ENCODE measurements around the gene DAPL1.

DAPL1 gene

DNA sequence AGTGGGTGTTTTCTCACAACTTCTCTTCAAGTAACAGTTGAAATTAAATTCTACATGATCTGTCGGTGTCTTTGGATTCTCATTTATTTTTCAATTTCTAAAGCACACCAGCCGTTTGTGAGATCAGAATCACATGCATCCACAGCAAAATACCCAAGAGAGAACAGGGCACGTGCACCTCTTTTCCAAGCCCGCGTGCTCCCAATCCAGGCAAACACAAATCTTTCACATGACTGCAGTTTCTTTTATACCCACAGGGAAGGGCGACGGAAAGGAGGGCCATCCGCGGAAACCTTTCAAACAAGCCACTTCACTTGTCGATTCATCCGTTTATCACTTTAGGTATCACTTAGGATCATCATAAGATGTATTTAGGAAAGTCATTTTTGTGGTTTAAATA is 13.0 kb upstream of the DAPL1 start:
- DNase-seq = no peak
- no peaks in the 10 kb centered on the region for H4K20me1 ChIP-seq (ENCODE audit: insufficient read depth, low read length)
- H3K9ac ChIP-seq (ENCODE audit: low read length) = no peak overlapping the region
- H3K36me3 ChIP-seq (replicated peaks; ENCODE audit: insufficient read depth, low read length) = no peaks in the 10 kb centered on the region
- H3K9me3 ChIP-seq (replicated peaks; ENCODE audit: insufficient read depth, low read length) = no peaks in the 10 kb centered on the region
- H3K27ac ChIP-seq (ENCODE audit: low read length) = no peak overlapping the region
- no peak overlapping the region for H3K4me3 ChIP-seq (ENCODE audit: low read length)
- no peaks in the 10 kb centered on the region for H3F3A ChIP-seq (ENCODE audit: insufficient read depth, low read length)
- no peaks in the 10 kb centered on the region for H3K79me2 ChIP-seq (ENCODE audit: low read length)
- no peaks in the 10 kb centered on the region for H3K27me3 ChIP-seq (replicated peaks; ENCODE audit: insufficient read depth, low read length)
- H3K4me1 ChIP-seq (ENCODE audit: low read length) = no peaks in the 10 kb centered on the region
- H3K9me2 ChIP-seq (replicated peaks; ENCODE audit: insufficient read depth, low read length) = no peaks in the 10 kb centered on the region
- TF ChIP-seq, protein P1, sequence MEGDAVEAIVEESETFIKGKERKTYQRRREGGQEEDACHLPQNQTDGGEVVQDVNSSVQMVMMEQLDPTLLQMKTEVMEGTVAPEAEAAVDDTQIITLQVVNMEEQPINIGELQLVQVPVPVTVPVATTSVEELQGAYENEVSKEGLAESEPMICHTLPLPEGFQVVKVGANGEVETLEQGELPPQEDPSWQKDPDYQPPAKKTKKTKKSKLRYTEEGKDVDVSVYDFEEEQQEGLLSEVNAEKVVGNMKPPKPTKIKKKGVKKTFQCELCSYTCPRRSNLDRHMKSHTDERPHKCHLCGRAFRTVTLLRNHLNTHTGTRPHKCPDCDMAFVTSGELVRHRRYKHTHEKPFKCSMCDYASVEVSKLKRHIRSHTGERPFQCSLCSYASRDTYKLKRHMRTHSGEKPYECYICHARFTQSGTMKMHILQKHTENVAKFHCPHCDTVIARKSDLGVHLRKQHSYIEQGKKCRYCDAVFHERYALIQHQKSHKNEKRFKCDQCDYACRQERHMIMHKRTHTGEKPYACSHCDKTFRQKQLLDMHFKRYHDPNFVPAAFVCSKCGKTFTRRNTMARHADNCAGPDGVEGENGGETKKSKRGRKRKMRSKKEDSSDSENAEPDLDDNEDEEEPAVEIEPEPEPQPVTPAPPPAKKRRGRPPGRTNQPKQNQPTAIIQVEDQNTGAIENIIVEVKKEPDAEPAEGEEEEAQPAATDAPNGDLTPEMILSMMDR (IDR thresholded peaks at IDR 0.05; ENCODE audit: low read length) = no peak
- TF ChIP-seq EZH2 (optimal IDR thresholded peaks at IDR 0.05; ENCODE audit: low read depth, low read length) = no peak
- TF ChIP-seq EZH2phosphoT487 (IDR thresholded peaks at IDR 0.05; ENCODE audit: low read length) = no peak
- H3K4me2 ChIP-seq (ENCODE audit: low read depth, low read length) = no peak overlapping the region
- H2AFZ ChIP-seq (ENCODE audit: low read length) = no peak overlapping the region

DNA sequence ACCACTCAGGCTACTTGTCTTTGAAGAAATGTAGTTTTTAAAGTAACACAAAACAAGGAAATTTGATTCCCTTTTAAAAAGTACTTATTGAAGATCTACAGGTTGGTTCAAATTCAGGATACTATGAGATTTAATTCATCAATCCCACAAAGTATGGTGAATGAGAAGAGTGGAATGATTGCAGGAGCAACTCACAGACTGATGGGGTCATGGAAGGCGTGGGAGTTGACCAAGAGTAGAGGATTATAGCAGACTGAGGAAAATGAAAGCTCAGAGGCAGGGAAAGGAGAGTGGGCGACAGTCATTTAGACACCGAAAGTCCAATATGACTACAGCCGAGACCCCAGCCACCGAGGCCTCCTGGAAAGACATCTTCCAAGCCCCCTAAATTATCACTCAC is 12.5 kb upstream of the DAPL1 start:
- H3K79me2 ChIP-seq (ENCODE audit: low read length) = no peaks in the 10 kb centered on the region
- H3K9me2 ChIP-seq (replicated peaks; ENCODE audit: insufficient read depth, low read length) = no peaks in the 10 kb centered on the region
- H3K4me2 ChIP-seq (ENCODE audit: low read depth, low read length) = no peak overlapping the region
- H3K4me3 ChIP-seq (ENCODE audit: low read length) = no peak overlapping the region
- no peak overlapping the region for H3K9ac ChIP-seq (ENCODE audit: low read length)
- no peaks in the 10 kb centered on the region for H3F3A ChIP-seq (ENCODE audit: insufficient read depth, low read length)
- no peak for DNase-seq
- no peak overlapping the region for H3K27ac ChIP-seq (ENCODE audit: low read length)
- no peaks in the 10 kb centered on the region for H3K9me3 ChIP-seq (replicated peaks; ENCODE audit: insufficient read depth, low read length)
- no peak overlapping the region for H2AFZ ChIP-seq (ENCODE audit: low read length)
- no peaks in the 10 kb centered on the region for H3K4me1 ChIP-seq (ENCODE audit: low read length)
- H4K20me1 ChIP-seq (ENCODE audit: insufficient read depth, low read length) = no peaks in the 10 kb centered on the region
- no peaks in the 10 kb centered on the region for H3K27me3 ChIP-seq (replicated peaks; ENCODE audit: insufficient read depth, low read length)
- no peaks in the 10 kb centered on the region for H3K36me3 ChIP-seq (replicated peaks; ENCODE audit: insufficient read depth, low read length)
- no peak for TF ChIP-seq EZH2 (optimal IDR thresholded peaks at IDR 0.05; ENCODE audit: low read depth, low read length)
- TF ChIP-seq, protein P1 (IDR thresholded peaks at IDR 0.05; ENCODE audit: low read length) = no peak
- TF ChIP-seq EZH2phosphoT487 (IDR thresholded peaks at IDR 0.05; ENCODE audit: low read length) = no peak

DNA sequence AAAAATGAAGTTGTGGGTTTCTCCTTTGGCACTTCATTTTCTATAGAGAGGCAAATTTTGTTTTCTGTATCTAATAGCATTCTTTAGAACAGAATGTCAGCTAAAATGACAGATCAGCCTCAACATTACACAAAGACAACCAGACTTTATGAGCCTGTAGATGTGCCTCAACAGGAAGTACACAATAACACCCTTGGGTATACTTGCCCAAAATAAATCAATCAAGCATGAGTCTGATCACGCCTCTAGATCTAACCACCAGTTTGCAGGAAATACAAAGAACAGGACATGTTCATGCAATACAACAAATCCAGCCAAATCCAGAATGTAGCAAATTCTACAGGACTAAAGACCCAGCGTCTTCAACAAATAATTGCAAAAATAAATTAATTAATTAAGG is 11.2 kb upstream of the DAPL1 start:
- H3K4me1 ChIP-seq (ENCODE audit: low read length) = no peaks in the 10 kb centered on the region
- no peaks in the 10 kb centered on the region for H3K79me2 ChIP-seq (ENCODE audit: low read length)
- H3K9ac ChIP-seq (ENCODE audit: low read length) = no peak overlapping the region
- no peaks in the 10 kb centered on the region for H3K9me3 ChIP-seq (replicated peaks; ENCODE audit: insufficient read depth, low read length)
- DNase-seq = no peak
- no peaks in the 10 kb centered on the region for H3F3A ChIP-seq (ENCODE audit: insufficient read depth, low read length)
- no peak overlapping the region for H2AFZ ChIP-seq (ENCODE audit: low read length)
- H3K27ac ChIP-seq (ENCODE audit: low read length) = no peak overlapping the region
- no peaks in the 10 kb centered on the region for H3K27me3 ChIP-seq (replicated peaks; ENCODE audit: insufficient read depth, low read length)
- TF ChIP-seq, protein P1 (IDR thresholded peaks at IDR 0.05; ENCODE audit: low read length) = no peak
- TF ChIP-seq EZH2 (optimal IDR thresholded peaks at IDR 0.05; ENCODE audit: low read depth, low read length) (no peak), EZH2phosphoT487 (IDR thresholded peaks at IDR 0.05; ENCODE audit: low read length) (no peak)
- H3K4me3 ChIP-seq (ENCODE audit: low read length) = no peak overlapping the region
- H3K4me2 ChIP-seq (ENCODE audit: low read depth, low read length) = no peak overlapping the region
- H3K36me3 ChIP-seq (replicated peaks; ENCODE audit: insufficient read depth, low read length) = no peaks in the 10 kb centered on the region
- H4K20me1 ChIP-seq (ENCODE audit: insufficient read depth, low read length) = no peaks in the 10 kb centered on the region
- H3K9me2 ChIP-seq (replicated peaks; ENCODE audit: insufficient read depth, low read length) = no peaks in the 10 kb centered on the region

Data from MM.1S (cell line).